ENCODE data around the gene COL15A1. TPM values are rescaled to one million over a fixed set of nuclear protein-coding genes. Genes with fewer than 3 reads are reported as not detected.

Gene COL15A1
- total RNA-seq, 1 donor from 2014 or later: 0.06 TPM

GRCh38 chr9:98923451-98924123, 20.1 kb upstream of the COL15A1 start:
- no peak for DNase-seq (ENCODE audit: low read depth)
- no peak for TF ChIP-seq CTCF (conservative IDR thresholded peaks at IDR 0.05; ENCODE audit: low read depth, low read length)
- no peak overlapping the region for H3K4me3 ChIP-seq (ENCODE audit: low read depth, low read length)

- no peak for TF ChIP-seq CTCF (conservative IDR thresholded peaks at IDR 0.05; ENCODE audit: low read depth, low read length)
- H3K4me3 ChIP-seq (ENCODE audit: low read depth, low read length): no peak overlapping the region
Measured at GRCh38 chr9:98924946-98925820, 18.5 kb upstream of the COL15A1 start.

GRCh38 chr9:98925956-98926355, 17.8 kb upstream of the COL15A1 start:
- no peak for DNase-seq (ENCODE audit: low read depth)
- TF ChIP-seq CTCF (conservative IDR thresholded peaks at IDR 0.05; ENCODE audit: low read depth, low read length): no peak
- H3K4me3 ChIP-seq (ENCODE audit: low read depth, low read length): no peak overlapping the region

More at GRCh38 chr9:98924946-98925820, 18.5 kb upstream of the COL15A1 start:
- no peak for DNase-seq (ENCODE audit: low read depth)

GRCh38 chr9:98927724-98928123, 16.0 kb upstream of the COL15A1 start:
- H3K4me3 ChIP-seq (ENCODE audit: low read depth, low read length): no peak overlapping the region
- no peak for DNase-seq (ENCODE audit: low read depth)
- no peak for TF ChIP-seq CTCF (conservative IDR thresholded peaks at IDR 0.05; ENCODE audit: low read depth, low read length)

- DNase-seq (ENCODE audit: low read depth): no peak
- H3K4me3 ChIP-seq (ENCODE audit: low read depth, low read length): no peak overlapping the region
- TF ChIP-seq CTCF (conservative IDR thresholded peaks at IDR 0.05; ENCODE audit: low read depth, low read length): no peak
Measured at GRCh38 chr9:98929071-98929470, 14.6 kb upstream of the COL15A1 start.

GRCh38 chr9:98929895-98930341, 13.8 kb upstream of the COL15A1 start:
- no peak for TF ChIP-seq CTCF (conservative IDR thresholded peaks at IDR 0.05; ENCODE audit: low read depth, low read length)
- H3K4me3 ChIP-seq (ENCODE audit: low read depth, low read length): no peak overlapping the region
- DNase-seq (ENCODE audit: low read depth): no peak

Measured in epithelial cell of proximal tubule (primary cell).